ENCODE data around the gene SIVA1.

The SIVA1 gene

GRCh38 chr14:104771374-104771773 lies 18.4 kb downstream of the SIVA1 start:
- DNase-seq (ENCODE audit: low spot score), result no peak

GRCh38 chr14:104771918-104772706 lies 19.2 kb downstream of the SIVA1 start:
- no peak for DNase-seq (ENCODE audit: low spot score)

- no peak for DNase-seq (ENCODE audit: low spot score)
Measured at GRCh38 chr14:104772707-104773504, 20.0 kb downstream of the SIVA1 start.

DNA sequence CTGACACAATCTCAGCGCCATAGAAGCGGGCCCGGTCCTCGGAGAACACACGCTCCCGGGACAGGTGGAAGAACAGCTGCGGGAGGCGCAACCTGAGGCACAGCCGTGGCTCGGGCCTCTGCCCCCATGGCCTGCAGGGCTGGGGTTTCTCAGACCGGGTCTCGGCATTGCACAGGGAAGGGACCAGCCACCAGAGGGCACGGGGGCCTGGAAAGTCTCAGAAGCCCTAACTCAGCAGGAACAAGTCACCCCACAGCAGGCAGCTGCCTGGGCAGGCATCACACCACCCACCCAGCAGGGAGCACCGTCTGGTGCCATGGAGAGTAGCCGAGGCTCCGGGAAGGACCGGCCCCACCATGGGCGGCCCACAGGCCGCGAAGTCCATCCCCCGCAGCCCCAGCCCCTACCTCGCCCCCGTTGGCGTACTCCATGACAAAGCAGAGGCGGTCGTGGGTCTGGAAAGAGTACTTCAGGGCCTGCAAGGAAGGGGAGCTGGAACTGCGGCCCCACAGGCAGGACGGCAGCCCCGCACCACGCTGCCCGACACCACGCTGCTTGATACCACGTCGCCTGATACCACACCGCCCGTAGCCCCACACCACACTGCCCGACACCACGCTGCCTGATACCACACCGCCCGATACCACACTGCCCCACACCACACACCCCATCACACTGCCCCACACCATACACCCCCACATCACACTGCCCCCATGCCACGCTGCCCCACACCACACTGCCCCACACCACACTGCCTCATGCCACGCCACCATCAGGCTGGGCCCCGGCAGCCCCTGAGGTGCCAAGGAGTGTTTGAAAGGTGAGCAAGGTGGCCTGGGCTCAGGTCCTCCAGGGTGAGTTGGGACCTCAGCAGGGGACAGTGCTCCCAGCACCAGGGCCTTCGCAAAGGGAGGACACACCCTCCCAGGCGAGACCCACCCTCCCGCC lies 20.8 kb downstream of the SIVA1 start:
- DNase-seq (ENCODE audit: low spot score), result no peak

- DNase-seq (ENCODE audit: low spot score), result no peak
Measured at GRCh38 chr14:104774453-104775072, 21.6 kb downstream of the SIVA1 start.

DNA sequence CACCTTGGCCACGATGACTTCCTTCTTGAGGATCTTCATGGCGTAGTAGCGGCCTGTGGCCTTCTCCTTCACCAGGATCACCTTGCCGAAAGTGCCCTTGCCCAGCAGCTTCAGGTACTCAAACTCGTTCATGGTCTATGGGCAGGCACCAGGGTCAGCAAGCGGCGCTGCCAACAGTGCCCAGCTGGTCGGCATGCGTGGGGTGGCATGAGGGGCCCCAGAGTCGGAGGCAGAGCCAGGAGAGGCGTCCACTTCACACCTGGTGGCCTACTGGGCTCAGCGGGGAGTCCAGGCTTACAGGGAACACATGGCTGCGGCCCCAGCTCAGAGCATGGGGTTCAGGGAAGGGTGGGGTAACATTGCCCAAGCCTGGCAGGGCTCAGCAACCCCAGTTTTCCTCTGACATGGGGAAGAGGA lies 22.1 kb downstream of the SIVA1 start:
- DNase-seq (ENCODE audit: low spot score), result no peak

GRCh38 chr14:104776481-104776880 lies 23.5 kb downstream of the SIVA1 start:
- DNase-seq (ENCODE audit: low spot score), result no peak

GRCh38 chr14:104776961-104777807 lies 24.2 kb downstream of the SIVA1 start:
- DNase-seq (ENCODE audit: low spot score), result no peak

- no peak for DNase-seq (ENCODE audit: low spot score)
Measured at GRCh38 chr14:104777808-104778249, 24.9 kb downstream of the SIVA1 start.

- no peak for DNase-seq (ENCODE audit: low spot score)
Measured at GRCh38 chr14:104778694-104779331, 25.9 kb downstream of the SIVA1 start.

- no peak for DNase-seq (ENCODE audit: low spot score)
Measured at GRCh38 chr14:104779776-104780512, 27.0 kb downstream of the SIVA1 start.

DNA sequence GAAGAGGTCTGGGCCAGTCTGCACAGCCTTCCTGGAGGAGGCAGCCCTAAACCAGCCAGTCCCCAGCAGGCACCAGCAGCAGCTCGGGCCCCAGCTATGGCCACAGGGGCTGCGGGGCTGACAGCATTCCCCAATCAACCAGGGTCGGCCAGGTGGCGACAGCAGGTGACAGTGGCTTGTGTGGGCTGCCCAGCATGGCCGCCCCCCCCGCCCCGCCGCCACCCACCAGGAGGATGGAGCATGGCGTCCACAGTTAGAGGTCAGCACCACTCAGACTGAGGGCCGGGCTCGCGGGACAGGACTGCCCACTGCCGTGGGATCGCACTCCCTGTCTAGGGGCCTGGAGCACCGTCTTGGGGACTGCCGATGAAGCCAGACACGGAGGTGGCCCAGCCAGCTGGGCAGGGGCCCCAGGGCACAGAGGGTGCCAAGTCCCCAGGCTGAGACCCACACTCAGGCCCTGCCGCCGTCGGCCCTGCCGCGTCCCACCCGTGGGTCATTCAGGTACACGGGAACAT lies 27.6 kb downstream of the SIVA1 start:
- DNase-seq (ENCODE audit: low spot score), result no peak

DNA sequence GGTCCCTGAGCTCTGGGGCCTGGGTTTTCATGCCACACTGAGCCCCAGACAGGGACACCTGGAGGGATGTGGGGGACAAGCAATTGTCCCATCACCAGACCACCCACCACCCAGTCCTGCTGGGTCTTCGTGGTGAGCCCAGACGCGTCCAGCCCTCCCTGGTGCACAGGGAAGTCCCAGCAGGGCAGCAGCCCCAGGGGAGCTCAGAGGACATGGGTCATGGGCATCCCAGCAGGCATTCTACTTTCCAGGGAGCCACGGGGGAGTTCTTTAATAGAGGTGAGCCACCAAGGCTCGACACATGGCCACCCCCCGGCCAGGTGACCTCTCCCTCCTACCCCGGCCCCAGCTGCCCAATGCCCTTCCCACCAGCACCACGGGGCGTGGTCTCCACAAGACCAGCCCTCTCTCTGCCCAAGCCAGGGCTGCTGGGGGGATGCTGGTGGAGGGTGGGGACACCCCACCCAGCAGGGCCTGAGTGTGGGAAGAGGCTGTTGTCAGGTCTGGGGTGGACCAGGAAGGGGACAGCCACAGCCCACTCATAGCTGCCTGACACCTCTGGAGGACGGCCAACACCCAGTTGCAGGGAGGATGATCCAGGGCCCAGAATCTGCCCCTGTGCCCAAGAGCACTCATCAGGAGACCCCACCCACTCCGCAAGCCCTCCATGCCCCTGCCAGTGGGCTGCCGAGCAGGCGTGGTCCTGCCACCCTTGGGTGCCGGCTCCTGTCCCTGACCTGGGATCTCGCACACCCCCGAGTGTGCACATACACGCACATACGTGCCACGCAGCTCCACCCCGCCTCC lies 28.5 kb downstream of the SIVA1 start:
- no peak for DNase-seq (ENCODE audit: low spot score)

GRCh38 chr14:104782086-104782807 lies 29.3 kb downstream of the SIVA1 start:
- DNase-seq (ENCODE audit: low spot score), result no peak

GRCh38 chr14:104782808-104783139 lies 29.8 kb downstream of the SIVA1 start:
- no peak for DNase-seq (ENCODE audit: low spot score)

GRCh38 chr14:104783484-104784217 lies 30.7 kb downstream of the SIVA1 start:
- DNase-seq (ENCODE audit: low spot score), result no peak

- DNase-seq (ENCODE audit: low spot score), result no peak
Measured at GRCh38 chr14:104784218-104784568, 31.2 kb downstream of the SIVA1 start.

Measured in NAMALWA (cell line).